ENCODE measurements around the gene POLN. TPM values are rescaled to one million over a fixed set of nuclear protein-coding genes. Genes with fewer than 3 reads are reported as not detected.

Gene POLN
- polyA plus RNA-seq, 2 of the 4 experiments (the other 2 are of a cell fraction), result 2.4 to 2.9 TPM

DNA sequence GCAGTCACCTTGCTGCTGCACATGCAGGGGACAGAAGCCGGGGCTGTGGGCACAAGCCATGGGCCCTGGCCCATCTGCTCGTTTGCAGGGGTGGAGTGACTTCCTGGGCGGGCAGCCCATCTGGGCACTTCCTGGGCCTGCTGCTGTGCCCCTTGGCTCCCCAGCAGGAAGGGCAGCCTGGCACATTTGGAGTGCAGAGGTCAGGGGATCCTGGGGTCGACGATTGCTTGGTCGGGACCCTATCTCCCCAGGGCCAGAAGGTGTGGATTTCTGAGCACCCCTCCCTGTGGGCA lies 30.9 kb upstream of the POLN start:
- FAIRE-seq, result no peak
- DNase-seq (ENCODE audit: low read depth in 1 of 2, low spot score in 1 of 2), result no peak
- ChIA-PET CTCF (no interaction called here), POLR2A (no interaction called here)
- H3K4me3 ChIP-seq, result no peak overlapping the region
- 80% methylated on average over 1 of the region's 6 CpGs for WGBS (ENCODE audit: missing lambda C conversion rate)
- TF ChIP-seq TP53 (CRISPR knock-in tag; IDR thresholded peaks at IDR 0.05) (no peak), HOXB13 (CRISPR knock-in tag; IDR thresholded peaks at IDR 0.05; ENCODE audit: low read depth) (no peak), ZC3H11A (IDR thresholded peaks at IDR 0.05) (no peak)
- ATAC-seq, result no peak
- H3K4me2 ChIP-seq, result no peak overlapping the region
- no peak overlapping the region for H3K27ac ChIP-seq
- no peaks in the 10 kb centered on the region for H3K4me1 ChIP-seq
- H3K9me3 ChIP-seq, result no peaks in the 10 kb centered on the region

DNA sequence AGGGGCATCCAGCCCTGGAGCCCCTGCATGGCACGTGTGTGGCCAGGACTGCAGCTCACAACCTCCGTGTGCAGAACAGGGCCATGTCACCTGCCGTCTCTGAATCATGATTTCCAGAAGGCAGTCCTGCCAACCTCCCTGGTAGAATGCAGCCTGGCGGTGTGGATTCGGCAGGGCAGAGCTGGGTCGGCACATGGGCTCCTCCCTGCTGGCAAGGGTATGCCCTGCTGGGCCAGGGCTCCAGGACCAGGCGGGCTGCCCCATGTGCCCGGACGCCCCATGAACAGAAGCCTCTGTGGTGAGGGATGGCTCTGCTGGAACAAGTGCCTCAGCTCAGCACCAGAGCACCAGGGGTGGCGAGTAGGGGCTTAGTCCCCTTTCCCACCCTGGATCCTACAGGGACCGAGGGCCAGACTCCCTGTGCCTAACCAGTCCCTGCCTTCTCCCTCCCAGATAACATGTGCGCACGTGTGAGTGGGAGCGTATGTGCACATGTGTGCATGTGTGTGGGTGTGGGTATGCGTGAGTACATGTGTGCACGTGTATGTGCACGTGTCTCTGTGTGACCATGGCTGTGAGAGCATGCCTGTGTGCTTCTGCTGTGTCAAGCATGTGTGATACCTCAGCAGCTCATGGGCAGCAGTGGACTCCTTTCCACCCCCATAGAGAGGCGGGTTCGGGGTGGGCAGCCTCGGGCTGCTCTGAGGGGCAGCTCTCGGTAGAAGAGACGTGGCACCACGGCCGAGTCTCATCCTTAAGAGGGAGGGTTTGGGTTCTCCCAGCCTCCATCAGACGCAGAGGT lies 30.3 kb upstream of the POLN start:
- no peak overlapping the region for H3K27ac ChIP-seq
- no peaks in the 10 kb centered on the region for H3K4me1 ChIP-seq
- no peak for FAIRE-seq
- no peak overlapping the region for H3K4me2 ChIP-seq
- H3K4me3 ChIP-seq, result no peak overlapping the region
- CTCF ChIA-PET, result no interaction called here
- no peak for TF ChIP-seq RAD21 (conservative IDR thresholded peaks at IDR 0.05 in 1 of 2, IDR thresholded peaks at IDR 0.05 in 1 of 2)
- no peak for TF ChIP-seq RCOR1 (IDR thresholded peaks at IDR 0.05; ENCODE audit: low read depth, low read length)
- no peak for TF ChIP-seq BHLHE40 (IDR thresholded peaks at IDR 0.05; ENCODE audit: low read depth, low read length)
- TF ChIP-seq GATA3 (IDR thresholded peaks at IDR 0.05; ENCODE audit: borderline replicate concordance), result no peak
- no peak for TF ChIP-seq ZFP36 (IDR thresholded peaks at IDR 0.05; ENCODE audit: borderline replicate concordance, partially characterized antibody)
- TF ChIP-seq, protein P1, sequence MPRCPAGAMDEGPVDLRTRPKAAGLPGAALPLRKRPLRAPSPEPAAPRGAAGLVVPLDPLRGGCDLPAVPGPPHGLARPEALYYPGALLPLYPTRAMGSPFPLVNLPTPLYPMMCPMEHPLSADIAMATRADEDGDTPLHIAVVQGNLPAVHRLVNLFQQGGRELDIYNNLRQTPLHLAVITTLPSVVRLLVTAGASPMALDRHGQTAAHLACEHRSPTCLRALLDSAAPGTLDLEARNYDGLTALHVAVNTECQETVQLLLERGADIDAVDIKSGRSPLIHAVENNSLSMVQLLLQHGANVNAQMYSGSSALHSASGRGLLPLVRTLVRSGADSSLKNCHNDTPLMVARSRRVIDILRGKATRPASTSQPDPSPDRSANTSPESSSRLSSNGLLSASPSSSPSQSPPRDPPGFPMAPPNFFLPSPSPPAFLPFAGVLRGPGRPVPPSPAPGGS (IDR thresholded peaks at IDR 0.05), result no peak
- TF ChIP-seq, protein P2, sequence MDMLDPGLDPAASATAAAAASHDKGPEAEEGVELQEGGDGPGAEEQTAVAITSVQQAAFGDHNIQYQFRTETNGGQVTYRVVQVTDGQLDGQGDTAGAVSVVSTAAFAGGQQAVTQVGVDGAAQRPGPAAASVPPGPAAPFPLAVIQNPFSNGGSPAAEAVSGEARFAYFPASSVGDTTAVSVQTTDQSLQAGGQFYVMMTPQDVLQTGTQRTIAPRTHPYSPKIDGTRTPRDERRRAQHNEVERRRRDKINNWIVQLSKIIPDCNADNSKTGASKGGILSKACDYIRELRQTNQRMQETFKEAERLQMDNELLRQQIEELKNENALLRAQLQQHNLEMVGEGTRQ (IDR thresholded peaks at IDR 0.05), result no peak
- DNase-seq (ENCODE audit: low read depth in 1 of 2, low spot score in 1 of 2), result no peak
- no peak for ATAC-seq
- H3K9me3 ChIP-seq, result no peaks in the 10 kb centered on the region
- POLR2A ChIA-PET, result interaction anchor here (0.6 kb wide), 1 partner anchor 10 kb away, joined by 3 read pairs; the partner anchor contains the start of gene MXD4
- 79% methylated on average over 15 of the region's 25 CpGs for WGBS (ENCODE audit: missing lambda C conversion rate)

DNA sequence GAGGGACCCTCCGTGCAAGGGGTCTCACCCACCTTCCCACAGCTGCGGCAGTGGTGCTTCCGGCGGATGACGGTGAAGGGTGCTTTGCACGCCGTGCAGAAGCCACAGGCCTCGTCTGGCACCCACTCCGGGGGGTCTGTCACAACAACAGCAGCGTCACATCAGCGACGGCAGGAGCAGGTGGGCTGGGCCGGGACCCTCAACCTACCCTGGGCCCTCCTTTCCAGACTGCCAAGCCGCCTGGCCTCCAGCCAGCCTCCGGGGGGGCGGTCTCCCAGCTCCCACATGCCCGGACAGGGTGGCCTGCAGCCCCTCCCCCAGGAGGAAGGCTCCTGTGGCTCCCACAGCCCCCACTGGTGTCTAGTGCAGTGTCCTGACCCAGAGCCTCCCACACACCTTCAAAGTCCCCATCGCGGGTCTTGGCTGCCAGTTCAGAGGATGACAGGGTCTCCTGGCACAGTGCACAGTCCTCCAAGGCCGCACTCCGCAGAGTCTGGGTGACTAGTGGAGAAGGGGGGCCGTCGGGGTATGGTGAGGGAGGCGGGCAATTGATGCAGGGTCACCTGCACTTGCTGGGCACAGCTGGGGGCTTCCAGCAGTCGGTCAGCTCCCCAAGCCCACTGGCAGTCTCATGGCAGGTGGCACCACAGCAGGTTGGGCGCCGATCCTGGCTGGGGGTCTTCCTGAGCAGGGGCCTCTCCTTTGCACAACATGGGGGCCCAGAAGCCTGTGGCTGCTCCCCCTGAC lies 29.5 kb upstream of the POLN start:
- H3K4me2 ChIP-seq, result no peak overlapping the region
- no peaks in the 10 kb centered on the region for H3K9me3 ChIP-seq
- ChIA-PET CTCF (no interaction called here), POLR2A (no interaction called here)
- FAIRE-seq (no peak), ATAC-seq (no peak), DNase-seq (ENCODE audit: low read depth in 1 of 2, low spot score in 1 of 2) (no peak)
- no peaks in the 10 kb centered on the region for H3K4me1 ChIP-seq
- WGBS (ENCODE audit: missing lambda C conversion rate), result 63% methylated on average over 2 of the region's 27 CpGs
- H3K4me3 ChIP-seq, result no peak overlapping the region
- no peak overlapping the region for H3K27ac ChIP-seq
- no peak for TF ChIP-seq POLR2AphosphoS2 (conservative IDR thresholded peaks at IDR 0.05; ENCODE audit: low read length)
- TF ChIP-seq, protein P1 (IDR thresholded peaks at IDR 0.05), result no peak
- TF ChIP-seq, protein P3, sequence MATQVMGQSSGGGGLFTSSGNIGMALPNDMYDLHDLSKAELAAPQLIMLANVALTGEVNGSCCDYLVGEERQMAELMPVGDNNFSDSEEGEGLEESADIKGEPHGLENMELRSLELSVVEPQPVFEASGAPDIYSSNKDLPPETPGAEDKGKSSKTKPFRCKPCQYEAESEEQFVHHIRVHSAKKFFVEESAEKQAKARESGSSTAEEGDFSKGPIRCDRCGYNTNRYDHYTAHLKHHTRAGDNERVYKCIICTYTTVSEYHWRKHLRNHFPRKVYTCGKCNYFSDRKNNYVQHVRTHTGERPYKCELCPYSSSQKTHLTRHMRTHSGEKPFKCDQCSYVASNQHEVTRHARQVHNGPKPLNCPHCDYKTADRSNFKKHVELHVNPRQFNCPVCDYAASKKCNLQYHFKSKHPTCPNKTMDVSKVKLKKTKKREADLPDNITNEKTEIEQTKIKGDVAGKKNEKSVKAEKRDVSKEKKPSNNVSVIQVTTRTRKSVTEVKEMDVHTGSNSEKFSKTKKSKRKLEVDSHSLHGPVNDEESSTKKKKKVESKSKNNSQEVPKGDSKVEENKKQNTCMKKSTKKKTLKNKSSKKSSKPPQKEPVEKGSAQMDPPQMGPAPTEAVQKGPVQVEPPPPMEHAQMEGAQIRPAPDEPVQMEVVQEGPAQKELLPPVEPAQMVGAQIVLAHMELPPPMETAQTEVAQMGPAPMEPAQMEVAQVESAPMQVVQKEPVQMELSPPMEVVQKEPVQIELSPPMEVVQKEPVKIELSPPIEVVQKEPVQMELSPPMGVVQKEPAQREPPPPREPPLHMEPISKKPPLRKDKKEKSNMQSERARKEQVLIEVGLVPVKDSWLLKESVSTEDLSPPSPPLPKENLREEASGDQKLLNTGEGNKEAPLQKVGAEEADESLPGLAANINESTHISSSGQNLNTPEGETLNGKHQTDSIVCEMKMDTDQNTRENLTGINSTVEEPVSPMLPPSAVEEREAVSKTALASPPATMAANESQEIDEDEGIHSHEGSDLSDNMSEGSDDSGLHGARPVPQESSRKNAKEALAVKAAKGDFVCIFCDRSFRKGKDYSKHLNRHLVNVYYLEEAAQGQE (IDR thresholded peaks at IDR 0.05), result no peak
- TF ChIP-seq TFCP2L1 (CRISPR knock-in tag; IDR thresholded peaks at IDR 0.05), result no peak
- TF ChIP-seq CBX2 (IDR thresholded peaks at IDR 0.05; ENCODE audit: borderline replicate concordance, low read depth), result no peak
- no peak for TF ChIP-seq PHF8 (IDR thresholded peaks at IDR 0.05; ENCODE audit: borderline replicate concordance, low read depth)
- TF ChIP-seq, protein P4, sequence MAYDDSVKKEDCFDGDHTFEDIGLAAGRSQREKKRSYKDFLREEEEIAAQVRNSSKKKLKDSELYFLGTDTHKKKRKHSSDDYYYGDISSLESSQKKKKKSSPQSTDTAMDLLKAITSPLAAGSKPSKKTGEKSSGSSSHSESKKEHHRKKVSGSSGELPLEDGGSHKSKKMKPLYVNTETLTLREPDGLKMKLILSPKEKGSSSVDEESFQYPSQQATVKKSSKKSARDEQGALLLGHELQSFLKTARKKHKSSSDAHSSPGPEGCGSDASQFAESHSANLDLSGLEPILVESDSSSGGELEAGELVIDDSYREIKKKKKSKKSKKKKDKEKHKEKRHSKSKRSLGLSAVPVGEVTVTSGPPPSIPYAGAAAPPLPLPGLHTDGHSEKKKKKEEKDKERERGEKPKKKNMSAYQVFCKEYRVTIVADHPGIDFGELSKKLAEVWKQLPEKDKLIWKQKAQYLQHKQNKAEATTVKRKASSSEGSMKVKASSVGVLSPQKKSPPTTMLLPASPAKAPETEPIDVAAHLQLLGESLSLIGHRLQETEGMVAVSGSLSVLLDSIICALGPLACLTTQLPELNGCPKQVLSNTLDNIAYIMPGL (CRISPR knock-in tag; IDR thresholded peaks at IDR 0.05; ENCODE audit: borderline replicate concordance), result no peak
- TF ChIP-seq SMC3 (IDR thresholded peaks at IDR 0.05), result no peak
- TF ChIP-seq, protein P5, sequence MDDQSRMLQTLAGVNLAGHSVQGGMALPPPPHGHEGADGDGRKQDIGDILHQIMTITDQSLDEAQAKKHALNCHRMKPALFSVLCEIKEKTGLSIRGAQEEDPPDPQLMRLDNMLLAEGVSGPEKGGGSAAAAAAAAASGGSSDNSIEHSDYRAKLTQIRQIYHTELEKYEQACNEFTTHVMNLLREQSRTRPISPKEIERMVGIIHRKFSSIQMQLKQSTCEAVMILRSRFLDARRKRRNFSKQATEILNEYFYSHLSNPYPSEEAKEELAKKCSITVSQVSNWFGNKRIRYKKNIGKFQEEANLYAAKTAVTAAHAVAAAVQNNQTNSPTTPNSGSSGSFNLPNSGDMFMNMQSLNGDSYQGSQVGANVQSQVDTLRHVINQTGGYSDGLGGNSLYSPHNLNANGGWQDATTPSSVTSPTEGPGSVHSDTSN (IDR thresholded peaks at IDR 0.05), result no peak
- no peak for TF ChIP-seq RNF2 (IDR thresholded peaks at IDR 0.05; ENCODE audit: borderline replicate concordance, low read depth)
- TF ChIP-seq HOXA7 (CRISPR knock-in tag; IDR thresholded peaks at IDR 0.05), result no peak
- TF ChIP-seq GATA3 (IDR thresholded peaks at IDR 0.05; ENCODE audit: borderline replicate concordance), result no peak
- no peak for TF ChIP-seq BHLHE40 (IDR thresholded peaks at IDR 0.05; ENCODE audit: low read depth, low read length)
